Mesothelial cell of epicardium (in vitro differentiated cells): ENCODE data around the gene HOXB8. TPM values are rescaled to one million over a fixed set of nuclear protein-coding genes. Genes with fewer than 3 reads are reported as not detected.

ENCODE experiments used
- DNase-seq, 2 experiments: peaks; one replicate each; pipeline ENCODE4 v3.0.0; 2021; ENCODE audit warnings: low spot score in 2 of 2; ENCODE audit not compliant: unreplicated experiment in 2 of 2
- H3K27ac Mint-ChIP-seq: 2 replicates; pipeline ENCODE4 v1.8.0; 2021; ENCODE audit warnings: mixed read lengths
- H3K27me3 Mint-ChIP-seq: 2 replicates; pipeline ENCODE4 v1.8.0; 2021; ENCODE audit warnings: low read depth, mixed read lengths
- H3K36me3 Mint-ChIP-seq: 2 replicates; pipeline ENCODE4 v1.8.0; 2021; ENCODE audit warnings: mixed read lengths
- H3K4me1 Mint-ChIP-seq: 2 replicates; pipeline ENCODE4 v1.8.0; 2021; ENCODE audit warnings: mixed read lengths
- H3K4me3 Mint-ChIP-seq: 2 replicates; pipeline ENCODE4 v1.8.0; 2021; ENCODE audit warnings: mild to moderate bottlenecking, moderate library complexity, mixed read lengths
- H3K9me3 Mint-ChIP-seq: 2 replicates; pipeline ENCODE4 v1.8.0; 2021; ENCODE audit warnings: mixed read lengths
- CTCF ChIP-seq: fragments of 200-600 bp; sonication (generic); IDR thresholded peaks from one replicate; pipeline ENCODE4 v1.5.0; 2021; ENCODE audit warnings: antibody characterized with exemption; ENCODE audit not compliant: unreplicated experiment
- total RNA-seq: library from RNA; stranded (reverse); gene quantifications from 3 replicates; pipeline ENCODE4 v1.2.1, GENCODE V29; 2021

The HOXB8 gene
- total RNA-seq, 1 donor from 2014 or later, result 78.8 TPM

GRCh38 chr17:48588074-48588415, 27.0 kb downstream of the HOXB8 start:
- Mint-ChIP-seq H3K27ac (peak overlapping the region; percentile 100), H3K9me3 (no peaks in the 10 kb centered on the region), H3K4me3 (peak overlapping the region; percentile 90), H3K27me3 (no peaks in the 10 kb centered on the region), H3K4me1 (peaks cover 61% of the 10 kb centered on the region), H3K36me3 (peaks cover 48% of the 10 kb centered on the region)
- no peak for TF ChIP-seq CTCF
- no peak for DNase-seq

- Mint-ChIP-seq H3K4me1 (peaks cover 66% of the 10 kb centered on the region), H3K4me3 (peak overlapping the region; percentile 90), H3K27me3 (no peaks in the 10 kb centered on the region), H3K27ac (peak overlapping the region; percentile 100), H3K9me3 (no peaks in the 10 kb centered on the region), H3K36me3 (peaks cover 50% of the 10 kb centered on the region)
- DNase-seq, result no peak
- TF ChIP-seq CTCF, result no peak
Measured at GRCh38 chr17:48587276-48588073, 27.6 kb downstream of the HOXB8 start.

GRCh38 chr17:48586355-48587258, 28.5 kb downstream of the HOXB8 start:
- Mint-ChIP-seq H3K4me3 (peak overlapping the region; percentile 90), H3K27ac (peak overlapping the region; percentile 100), H3K27me3 (no peaks in the 10 kb centered on the region), H3K9me3 (no peaks in the 10 kb centered on the region), H3K4me1 (peaks cover 68% of the 10 kb centered on the region), H3K36me3 (peaks cover 51% of the 10 kb centered on the region)
- TF ChIP-seq CTCF, result no peak
- no peak for DNase-seq

- Mint-ChIP-seq H3K36me3 (peaks cover 46% of the 10 kb centered on the region), H3K9me3 (no peaks in the 10 kb centered on the region), H3K4me1 (peaks cover 75% of the 10 kb centered on the region), H3K27ac (peak overlapping the region; percentile 100), H3K4me3 (peak overlapping the region; percentile 90), H3K27me3 (no peaks in the 10 kb centered on the region)
- no peak for TF ChIP-seq CTCF
- DNase-seq, result no peak
Measured at GRCh38 chr17:48584223-48584741, 30.8 kb downstream of the HOXB8 start.

GRCh38 chr17:48583708-48584222, 31.3 kb downstream of the HOXB8 start:
- H3K9me3 Mint-ChIP-seq, result no peaks in the 10 kb centered on the region
- peak overlapping the region; percentile 100 for H3K27ac Mint-ChIP-seq
- H3K4me1 Mint-ChIP-seq, result peaks cover 80% of the 10 kb centered on the region
- DNase-seq, result no peak
- peak overlapping the region; percentile 90 for H3K4me3 Mint-ChIP-seq
- no peak for TF ChIP-seq CTCF
- H3K36me3 Mint-ChIP-seq, result peaks cover 46% of the 10 kb centered on the region
- H3K27me3 Mint-ChIP-seq, result no peaks in the 10 kb centered on the region
